ENCODE results near the gene TNS3.
A peak's percentile ranks its signal among the peaks of the same experiment; 100 is the strongest.

Gene TNS3

DNA sequence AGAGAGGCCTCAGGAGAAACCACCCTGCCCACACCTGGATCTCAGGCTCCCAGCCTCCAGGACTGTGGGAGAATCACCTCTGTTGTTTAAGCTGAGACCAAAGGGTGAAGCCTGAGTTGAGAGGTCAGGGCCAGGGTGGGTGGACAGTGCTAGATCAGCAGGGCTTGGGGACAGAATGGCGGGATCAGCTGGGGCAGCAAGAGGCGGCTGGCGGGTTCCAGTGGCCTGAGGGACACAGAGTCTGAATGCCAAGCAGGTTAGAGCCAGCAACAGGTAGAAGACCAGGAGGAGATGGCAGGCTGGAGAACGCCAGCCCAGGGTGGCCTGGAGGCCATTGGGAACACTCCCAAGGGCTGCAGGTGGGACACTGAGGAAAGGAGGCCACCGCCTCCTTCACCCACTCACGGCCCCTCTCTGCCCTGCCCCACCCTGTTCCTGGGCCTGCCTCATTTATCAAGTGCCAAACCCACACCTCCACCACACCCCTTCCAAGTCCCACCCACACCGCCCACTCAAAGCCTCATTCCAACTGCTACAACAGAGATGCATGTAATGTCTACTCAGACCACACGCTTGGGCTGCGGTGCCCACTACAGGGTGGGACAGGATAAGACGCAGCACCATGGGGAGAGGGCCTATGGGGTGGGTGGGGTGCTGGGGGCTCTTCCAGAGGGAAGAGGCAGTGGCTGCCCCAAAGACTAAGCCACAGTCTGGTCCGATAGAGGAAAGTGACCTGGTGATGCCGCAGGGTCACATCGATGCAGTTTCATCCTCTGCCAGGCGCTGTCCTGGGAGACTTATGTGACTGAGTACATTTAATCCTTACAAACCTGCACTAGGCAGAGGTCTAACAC, 173.9 kb downstream of the TNS3 start:
- Histone ChIP-seq H2BK15ac (ENCODE audit: low read depth, poor library complexity, severe bottlenecking) (no peak overlapping the region), H3K9me3 (ENCODE audit: control insufficient read depth, low read length) (no peaks in the 10 kb centered on the region), H4K8ac (ENCODE audit: low read length) (no peak overlapping the region)

DNA sequence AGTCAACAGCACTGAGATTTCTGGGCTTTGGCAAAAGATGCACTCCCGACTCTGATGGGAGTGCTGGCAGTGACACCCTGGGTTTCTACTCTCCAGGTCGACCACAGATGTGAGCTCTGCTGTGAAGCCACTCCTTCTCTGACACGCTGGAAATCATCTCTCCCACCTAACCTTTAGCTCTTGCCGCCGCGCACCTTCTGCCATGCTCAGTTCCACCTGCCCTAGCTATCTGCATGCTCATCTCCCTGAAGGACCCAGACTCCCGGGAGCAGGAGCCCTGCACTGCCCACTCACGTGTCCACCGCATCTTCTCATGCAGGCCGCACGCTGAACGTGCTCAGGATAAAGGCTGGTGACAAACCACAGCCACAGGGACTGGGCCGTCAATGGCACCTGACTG, 174.8 kb downstream of the TNS3 start:
- Histone ChIP-seq H2BK12ac (ENCODE audit: low read length in 2 of 2) (peak overlapping the region in 1 of 2 experiments; percentile 23), H3K4me1 (ENCODE audit: control insufficient read depth, insufficient read depth, low read depth, low read length) (peaks cover 20% of the 10 kb centered on the region)
- 96% methylated on average over 13 of the region's 13 CpGs for WGBS

More for the DNA sequence above, 173.9 kb downstream of the TNS3 start:
- Histone ChIP-seq H4K91ac (ENCODE audit: low read length) (no peak overlapping the region), H3K4me1 (ENCODE audit: control insufficient read depth, insufficient read depth, low read depth, low read length) (peaks cover 20% of the 10 kb centered on the region), H2BK120ac (ENCODE audit: low read depth, low read length) (no peak overlapping the region), H3K23ac (ENCODE audit: low read length in 2 of 2) (no peak overlapping the region), H3K9ac (ENCODE audit: low read length) (no peak overlapping the region), H3K18ac (ENCODE audit: low read depth in 1 of 2, low read length in 2 of 2) (no peak overlapping the region), H3K36me3 (ENCODE audit: control insufficient read depth in 1 of 2, insufficient read depth in 2 of 2, low read depth in 1 of 2, low read length in 2 of 2) (peaks cover 0 to 59% of the 10 kb centered on the region in 2 experiments), H3K4me3 (ENCODE audit: insufficient read depth in 1 of 2, low read depth in 1 of 2, low read length in 2 of 2) (no peak overlapping the region), H3K27ac (ENCODE audit: low read length, poor library complexity, severe bottlenecking) (no peak overlapping the region), H3K4me2 (ENCODE audit: low read length, poor library complexity, severe bottlenecking) (no peak overlapping the region), H3K4ac (ENCODE audit: low read depth in 1 of 2, low read length in 2 of 2) (no peak overlapping the region), H2BK5ac (ENCODE audit: low read depth, low read length, poor library complexity, severe bottlenecking) (no peak overlapping the region), H2AFZ (ENCODE audit: low read depth, low read length) (no peak overlapping the region), H3K27me3 (ENCODE audit: control insufficient read depth in 1 of 2, insufficient read depth in 1 of 2, low read length in 2 of 2) (peaks cover 0 to 6% of the 10 kb centered on the region in 2 experiments), H2AK5ac (ENCODE audit: low read length, severe bottlenecking) (no peak overlapping the region), H2BK12ac (ENCODE audit: low read length in 2 of 2) (no peak overlapping the region), H3K14ac (ENCODE audit: low read length in 2 of 2) (no peak overlapping the region), H3K79me1 (replicated peaks; ENCODE audit: low read length, poor library complexity, severe bottlenecking) (peaks cover 12% of the 10 kb centered on the region)
- WGBS: 99% methylated on average over 14 of the region's 14 CpGs
- DNase-seq: no peak

DNA sequence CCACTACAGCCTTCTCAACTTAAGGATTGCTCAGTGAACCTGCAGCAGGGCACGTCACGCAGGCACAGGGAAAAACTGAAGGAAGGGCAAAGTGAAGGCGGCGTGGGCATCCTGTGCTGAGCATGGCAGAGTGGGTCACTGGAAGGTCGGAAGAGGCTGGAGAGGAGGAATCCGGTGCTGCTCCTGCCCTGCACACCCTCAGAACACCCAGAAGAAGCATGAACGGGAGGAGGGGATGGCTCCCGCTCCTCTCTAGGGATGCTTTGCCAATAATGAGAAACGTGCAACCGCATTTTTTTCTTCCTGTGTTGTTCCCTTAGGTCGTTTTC, 175.1 kb downstream of the TNS3 start:
- Histone ChIP-seq H3K36me3 (ENCODE audit: control insufficient read depth in 1 of 2, insufficient read depth in 2 of 2, low read depth in 1 of 2, low read length in 2 of 2) (peaks cover 0 to 69% of the 10 kb centered on the region in 2 experiments), H3K4me1 (ENCODE audit: control insufficient read depth, insufficient read depth, low read depth, low read length) (peaks cover 20% of the 10 kb centered on the region), H3K27me3 (ENCODE audit: control insufficient read depth in 1 of 2, insufficient read depth in 1 of 2, low read length in 2 of 2) (peaks cover 0 to 14% of the 10 kb centered on the region in 2 experiments), H2BK12ac (ENCODE audit: low read length in 2 of 2) (no peak overlapping the region), H4K91ac (ENCODE audit: low read length) (no peak overlapping the region), H2AK5ac (ENCODE audit: low read length, severe bottlenecking) (no peak overlapping the region), H3K18ac (ENCODE audit: low read depth in 1 of 2, low read length in 2 of 2) (no peak overlapping the region), H3K23ac (ENCODE audit: low read length in 2 of 2) (no peak overlapping the region), H3K4ac (ENCODE audit: low read depth in 1 of 2, low read length in 2 of 2) (no peak overlapping the region), H2BK5ac (ENCODE audit: low read depth, low read length, poor library complexity, severe bottlenecking) (no peak overlapping the region), H3K27ac (ENCODE audit: low read length, poor library complexity, severe bottlenecking) (peak overlapping the region; percentile 7), H3K4me2 (ENCODE audit: low read length, poor library complexity, severe bottlenecking) (no peak overlapping the region), H2BK120ac (ENCODE audit: low read depth, low read length) (no peak overlapping the region), H2BK15ac (ENCODE audit: low read depth, poor library complexity, severe bottlenecking) (no peak overlapping the region), H3K79me1 (replicated peaks; ENCODE audit: low read length, poor library complexity, severe bottlenecking) (peaks cover 18% of the 10 kb centered on the region), H3K4me3 (ENCODE audit: insufficient read depth in 1 of 2, low read depth in 1 of 2, low read length in 2 of 2) (no peak overlapping the region), H3K14ac (ENCODE audit: low read length in 2 of 2) (peak overlapping the region in 1 of 2 experiments; percentile 35), H3K9me3 (ENCODE audit: control insufficient read depth, low read length) (no peaks in the 10 kb centered on the region), H4K8ac (ENCODE audit: low read length) (no peak overlapping the region), H2AFZ (ENCODE audit: low read depth, low read length) (no peak overlapping the region), H3K9ac (ENCODE audit: low read length) (no peak overlapping the region)
- DNase-seq: no peak
- WGBS: 93% methylated on average over 11 of the region's 11 CpGs

More for the DNA sequence above, 174.8 kb downstream of the TNS3 start:
- Histone ChIP-seq H3K23ac (ENCODE audit: low read length in 2 of 2) (no peak overlapping the region), H3K18ac (ENCODE audit: low read depth in 1 of 2, low read length in 2 of 2) (no peak overlapping the region), H4K91ac (ENCODE audit: low read length) (no peak overlapping the region), H2BK15ac (ENCODE audit: low read depth, poor library complexity, severe bottlenecking) (no peak overlapping the region), H2BK120ac (ENCODE audit: low read depth, low read length) (no peak overlapping the region), H3K14ac (ENCODE audit: low read length in 2 of 2) (peak overlapping the region in 1 of 2 experiments; percentile 21), H3K4me2 (ENCODE audit: low read length, poor library complexity, severe bottlenecking) (no peak overlapping the region), H3K79me1 (replicated peaks; ENCODE audit: low read length, poor library complexity, severe bottlenecking) (peaks cover 18% of the 10 kb centered on the region), H3K36me3 (ENCODE audit: control insufficient read depth in 1 of 2, insufficient read depth in 2 of 2, low read depth in 1 of 2, low read length in 2 of 2) (peaks cover 0 to 69% of the 10 kb centered on the region in 2 experiments), H3K9me3 (ENCODE audit: control insufficient read depth, low read length) (no peaks in the 10 kb centered on the region), H3K27me3 (ENCODE audit: control insufficient read depth in 1 of 2, insufficient read depth in 1 of 2, low read length in 2 of 2) (peaks cover 0 to 11% of the 10 kb centered on the region in 2 experiments), H2AK5ac (ENCODE audit: low read length, severe bottlenecking) (no peak overlapping the region), H3K4ac (ENCODE audit: low read depth in 1 of 2, low read length in 2 of 2) (no peak overlapping the region), H3K9ac (ENCODE audit: low read length) (no peak overlapping the region), H3K27ac (ENCODE audit: low read length, poor library complexity, severe bottlenecking) (no peak overlapping the region), H2BK5ac (ENCODE audit: low read depth, low read length, poor library complexity, severe bottlenecking) (no peak overlapping the region), H2AFZ (ENCODE audit: low read depth, low read length) (no peak overlapping the region), H3K4me3 (ENCODE audit: insufficient read depth in 1 of 2, low read depth in 1 of 2, low read length in 2 of 2) (no peak overlapping the region), H4K8ac (ENCODE audit: low read length) (no peak overlapping the region)
- no peak for DNase-seq

DNA sequence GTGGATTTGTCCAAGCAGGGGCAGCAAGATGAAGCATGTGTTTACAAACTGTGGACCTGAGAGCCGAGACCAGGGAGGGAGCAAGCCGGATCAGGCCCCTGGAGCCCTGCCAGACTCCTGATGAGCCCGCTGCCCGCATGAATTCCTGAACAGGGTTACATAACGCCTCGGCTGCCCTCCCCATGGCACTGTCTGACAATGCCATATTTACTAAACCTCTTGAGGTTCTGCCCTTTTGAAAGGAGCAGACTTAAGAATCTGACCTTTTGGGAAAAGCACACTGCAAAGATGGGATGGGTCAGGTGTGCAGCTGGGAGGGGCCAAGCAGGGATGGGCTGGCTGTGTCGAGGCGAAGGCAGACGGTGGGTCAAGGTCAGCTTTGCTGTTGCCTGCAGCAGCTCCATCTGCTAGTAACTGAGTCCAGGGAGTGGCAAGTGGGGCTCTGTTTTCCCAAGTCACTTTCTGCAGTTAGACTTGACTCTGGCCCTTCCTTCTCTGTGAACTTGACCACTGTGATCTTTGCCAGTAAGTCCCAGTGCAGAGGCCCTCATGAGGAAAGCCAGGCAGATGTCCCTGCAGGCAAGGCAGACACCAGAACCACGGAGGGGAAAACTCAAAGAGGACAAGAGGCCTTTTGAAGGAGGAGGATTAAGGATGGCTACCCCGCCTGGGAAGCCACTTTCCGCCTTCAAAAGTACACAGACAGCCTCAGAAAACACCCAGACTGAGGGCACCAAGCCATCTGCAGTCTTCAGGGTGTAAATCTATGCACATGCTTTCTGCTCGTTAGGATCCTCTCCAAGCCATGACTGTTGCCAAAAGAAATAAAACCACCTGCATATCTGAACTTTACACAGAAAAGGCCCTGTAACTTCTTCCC, 175.8 kb downstream of the TNS3 start:
- H3K4me1 ChIP-seq (ENCODE audit: control insufficient read depth, insufficient read depth, low read depth, low read length): peaks cover 22% of the 10 kb centered on the region
- H3K9me3 ChIP-seq (ENCODE audit: control insufficient read depth, low read length): no peaks in the 10 kb centered on the region
- no peak overlapping the region for H3K9ac ChIP-seq (ENCODE audit: low read length)
- H3K4ac ChIP-seq (ENCODE audit: low read depth in 1 of 2, low read length in 2 of 2): no peak overlapping the region
- no peak overlapping the region for H2AFZ ChIP-seq (ENCODE audit: low read depth, low read length)
- H3K4me2 ChIP-seq (ENCODE audit: low read length, poor library complexity, severe bottlenecking): no peak overlapping the region
- peaks cover 18% of the 10 kb centered on the region for H3K79me1 ChIP-seq (replicated peaks; ENCODE audit: low read length, poor library complexity, severe bottlenecking)
- H3K36me3 ChIP-seq (ENCODE audit: control insufficient read depth in 1 of 2, insufficient read depth in 2 of 2, low read depth in 1 of 2, low read length in 2 of 2): peaks cover 0 to 67% of the 10 kb centered on the region in 2 experiments
- H2AK5ac ChIP-seq (ENCODE audit: low read length, severe bottlenecking): no peak overlapping the region
- H2BK5ac ChIP-seq (ENCODE audit: low read depth, low read length, poor library complexity, severe bottlenecking): no peak overlapping the region
- no peak overlapping the region for H2BK120ac ChIP-seq (ENCODE audit: low read depth, low read length)
- H3K4me3 ChIP-seq (ENCODE audit: insufficient read depth in 1 of 2, low read depth in 1 of 2, low read length in 2 of 2): no peak overlapping the region
- H3K27me3 ChIP-seq (ENCODE audit: control insufficient read depth in 1 of 2, insufficient read depth in 1 of 2, low read length in 2 of 2): peaks cover 0 to 16% of the 10 kb centered on the region in 2 experiments
- H2BK15ac ChIP-seq (ENCODE audit: low read depth, poor library complexity, severe bottlenecking): no peak overlapping the region
- H3K27ac ChIP-seq (ENCODE audit: low read length, poor library complexity, severe bottlenecking): peak overlapping the region; percentile 44
- no peak overlapping the region for H4K91ac ChIP-seq (ENCODE audit: low read length)
- peak; percentile 50 for DNase-seq
- no peak overlapping the region for H2BK12ac ChIP-seq (ENCODE audit: low read length in 2 of 2)
- no peak overlapping the region for H3K14ac ChIP-seq (ENCODE audit: low read length in 2 of 2)
- H3K18ac ChIP-seq (ENCODE audit: low read depth in 1 of 2, low read length in 2 of 2): peak overlapping the region in 1 of 2 experiments; percentile 1
- peak overlapping the region in 1 of 2 experiments; percentile 18 for H3K23ac ChIP-seq (ENCODE audit: low read length in 2 of 2)
- 79% methylated on average over 11 of the region's 13 CpGs for WGBS
- no peak overlapping the region for H4K8ac ChIP-seq (ENCODE audit: low read length)

Data from mesenchymal stem cell (in vitro differentiated cells and primary cell).